Measurements from ENCODE around the gene OCEL1. TPM values are rescaled to one million over a fixed set of nuclear protein-coding genes. Genes with fewer than 3 reads are reported as not detected.

The OCEL1 gene
- total and polyA plus RNA-seq, 2 donors (not counting 1 experiment from before 2014, with no cell fraction given) = 28.5 to 30.5 TPM

DNA sequence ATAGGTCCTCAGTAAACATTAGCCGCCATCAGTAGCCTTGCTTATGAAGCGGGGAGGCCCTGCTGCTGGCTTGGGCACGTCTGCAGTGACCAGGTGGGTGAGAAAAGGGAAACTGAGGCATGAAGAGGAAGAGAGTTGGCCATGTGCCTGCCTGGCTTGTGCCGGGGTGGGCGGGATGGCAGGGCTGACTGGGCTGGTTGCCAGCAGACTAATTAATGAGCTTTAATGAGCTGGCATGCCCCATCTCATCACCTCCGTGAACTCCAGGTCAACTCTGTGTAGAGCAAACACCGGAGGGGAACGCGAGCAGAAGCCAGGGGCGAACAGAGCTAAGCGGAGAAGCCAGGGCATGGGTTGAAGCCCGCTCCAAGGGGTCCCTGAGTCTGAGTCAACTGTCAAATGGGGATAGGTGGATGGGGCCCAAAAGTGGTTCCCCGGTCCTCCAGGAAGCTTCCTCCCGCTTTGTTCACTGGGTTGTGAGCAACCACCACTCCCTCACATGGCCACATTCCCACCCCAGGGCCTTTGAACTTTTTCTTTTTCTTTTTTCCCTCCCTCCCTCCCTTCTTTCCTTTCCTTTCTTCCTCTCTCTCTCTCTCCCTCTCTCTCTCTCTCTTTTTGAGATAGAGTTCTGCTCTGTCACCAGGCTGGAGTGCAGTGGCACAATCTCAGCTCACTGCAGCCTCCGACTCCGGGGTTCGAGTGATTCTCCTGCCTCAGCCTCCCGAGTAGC, 11.0 kb downstream of the OCEL1 start:
- H3K79me2 ChIP-seq (ENCODE audit: control insufficient read depth, insufficient read depth, low read length) = peaks cover 7% of the 10 kb centered on the region
- intact Hi-C loops (cut with micrococcal nuclease) = no loop called here
- ATAC-seq (ENCODE audit: low read depth) (no peak), DNase-seq (no peak)
- H3K27ac Mint-ChIP-seq = no peak overlapping the region
- WGBS (ENCODE audit: insufficient coverage) = 93% methylated on average over 13 of the region's 18 CpGs
- H3K9me3 ChIP-seq (ENCODE audit: control extremely low read depth in 1 of 3, control insufficient read depth in 2 of 3, insufficient read depth in 1 of 3, low read length in 2 of 3) = peaks cover 0 to 5% (median 0%) of the 10 kb centered on the region in 3 donors
- TF ChIP-seq EZH2 (IDR thresholded peaks at IDR 0.05; ENCODE audit: borderline replicate concordance, insufficient read depth, low read depth, low read length, poor library complexity, severe bottlenecking) = no peak
- TF ChIP-seq, protein P1, sequence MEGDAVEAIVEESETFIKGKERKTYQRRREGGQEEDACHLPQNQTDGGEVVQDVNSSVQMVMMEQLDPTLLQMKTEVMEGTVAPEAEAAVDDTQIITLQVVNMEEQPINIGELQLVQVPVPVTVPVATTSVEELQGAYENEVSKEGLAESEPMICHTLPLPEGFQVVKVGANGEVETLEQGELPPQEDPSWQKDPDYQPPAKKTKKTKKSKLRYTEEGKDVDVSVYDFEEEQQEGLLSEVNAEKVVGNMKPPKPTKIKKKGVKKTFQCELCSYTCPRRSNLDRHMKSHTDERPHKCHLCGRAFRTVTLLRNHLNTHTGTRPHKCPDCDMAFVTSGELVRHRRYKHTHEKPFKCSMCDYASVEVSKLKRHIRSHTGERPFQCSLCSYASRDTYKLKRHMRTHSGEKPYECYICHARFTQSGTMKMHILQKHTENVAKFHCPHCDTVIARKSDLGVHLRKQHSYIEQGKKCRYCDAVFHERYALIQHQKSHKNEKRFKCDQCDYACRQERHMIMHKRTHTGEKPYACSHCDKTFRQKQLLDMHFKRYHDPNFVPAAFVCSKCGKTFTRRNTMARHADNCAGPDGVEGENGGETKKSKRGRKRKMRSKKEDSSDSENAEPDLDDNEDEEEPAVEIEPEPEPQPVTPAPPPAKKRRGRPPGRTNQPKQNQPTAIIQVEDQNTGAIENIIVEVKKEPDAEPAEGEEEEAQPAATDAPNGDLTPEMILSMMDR (IDR thresholded peaks at IDR 0.05) = no peak
- H3K27me3 ChIP-seq (replicated peaks in 1 of 4; ENCODE audit: control extremely low read depth in 1 of 4, control insufficient read depth in 3 of 4, insufficient read depth in 4 of 4, low read length in 3 of 4) = no peaks in the 10 kb centered on the region
- no peak overlapping the region for H3K9ac ChIP-seq (ENCODE audit: low read length)
- no peak overlapping the region for H2AFZ ChIP-seq (ENCODE audit: insufficient read depth, low read depth, low read length, poor library complexity, severe bottlenecking)
- peaks cover 10% of the 10 kb centered on the region for H3K4me1 Mint-ChIP-seq
- peaks cover 8 to 11% of the 10 kb centered on the region in 2 donors for H3K4me1 ChIP-seq (ENCODE audit: control insufficient read depth in 2 of 2, insufficient read depth in 2 of 2, low read length in 2 of 2)
- H3K27ac ChIP-seq (ENCODE audit: low read length in 2 of 2) = no peak overlapping the region
- no peak overlapping the region for H3K4me2 ChIP-seq (replicated peaks; ENCODE audit: low read depth, low read length, poor library complexity, severe bottlenecking)
- no peak overlapping the region for H3K4me3 ChIP-seq (ENCODE audit: control extremely low read depth in 1 of 5, extremely low read depth in 1 of 5, insufficient read depth in 1 of 5, low read depth in 2 of 5, low read length in 4 of 5)
- ChIA-PET CTCF (interaction anchor here (1.2 to 1.5 kb wide), 2 partner anchors 23 to 37 kb away, joined by 5 read pairs; no protein-coding TSS in a partner anchor), POLR2A (interaction anchor here (0.5 to 1.4 kb wide), 4 partner anchors 11 to 284 kb away, joined by 3 read pairs; partner anchors contain the start of gene OCEL1)
- no peaks in the 10 kb centered on the region for H3K36me3 ChIP-seq (replicated peaks in 1 of 2; ENCODE audit: control extremely low read depth in 1 of 2, control insufficient read depth in 1 of 2, extremely low read depth in 1 of 2, insufficient read depth in 2 of 2, low read length in 1 of 2)
- no peaks in the 10 kb centered on the region for H3K27me3 Mint-ChIP-seq
- peak overlapping the region; percentile 12 for H3K4me3 Mint-ChIP-seq
- no peaks in the 10 kb centered on the region for H4K20me1 ChIP-seq (ENCODE audit: control insufficient read depth, insufficient read depth, low read length, poor library complexity, severe bottlenecking)
- H3K9me3 Mint-ChIP-seq (ENCODE audit: insufficient read depth) = no peaks in the 10 kb centered on the region

Data from B cell (primary cell).